Peyer's patch (tissue), 4 donors: ENCODE results near the gene TLR8.

ENCODE experiments used
- POLR2A ChIP-seq, 2 donors: fragments of 450-650 bp; IDR thresholded peaks; one replicate each; pipeline ENCODE4 v1.5.1; 2017; ENCODE audit warnings: antibody characterized with exemption in 2 of 2, mild to moderate bottlenecking in 2 of 2, moderate library complexity in 2 of 2
- TF ChIP-seq, protein P1 (sequence below), 6 experiments: fragments of 450-650 bp in 4 of 6; fragments of 200-600 bp in 2 of 6; sonication (generic) in 1 of 6; IDR thresholded peaks; one replicate each; pipeline ENCODE4 v1.5.1; 2017 to 2019; ENCODE audit warnings: antibody characterized with exemption in 6 of 6, mild to moderate bottlenecking in 3 of 6, moderate library complexity in 1 of 6

- TF ChIP-seq POLR2A (IDR thresholded peaks at IDR 0.05) = no peak
- TF ChIP-seq, protein P1, sequence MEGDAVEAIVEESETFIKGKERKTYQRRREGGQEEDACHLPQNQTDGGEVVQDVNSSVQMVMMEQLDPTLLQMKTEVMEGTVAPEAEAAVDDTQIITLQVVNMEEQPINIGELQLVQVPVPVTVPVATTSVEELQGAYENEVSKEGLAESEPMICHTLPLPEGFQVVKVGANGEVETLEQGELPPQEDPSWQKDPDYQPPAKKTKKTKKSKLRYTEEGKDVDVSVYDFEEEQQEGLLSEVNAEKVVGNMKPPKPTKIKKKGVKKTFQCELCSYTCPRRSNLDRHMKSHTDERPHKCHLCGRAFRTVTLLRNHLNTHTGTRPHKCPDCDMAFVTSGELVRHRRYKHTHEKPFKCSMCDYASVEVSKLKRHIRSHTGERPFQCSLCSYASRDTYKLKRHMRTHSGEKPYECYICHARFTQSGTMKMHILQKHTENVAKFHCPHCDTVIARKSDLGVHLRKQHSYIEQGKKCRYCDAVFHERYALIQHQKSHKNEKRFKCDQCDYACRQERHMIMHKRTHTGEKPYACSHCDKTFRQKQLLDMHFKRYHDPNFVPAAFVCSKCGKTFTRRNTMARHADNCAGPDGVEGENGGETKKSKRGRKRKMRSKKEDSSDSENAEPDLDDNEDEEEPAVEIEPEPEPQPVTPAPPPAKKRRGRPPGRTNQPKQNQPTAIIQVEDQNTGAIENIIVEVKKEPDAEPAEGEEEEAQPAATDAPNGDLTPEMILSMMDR (IDR thresholded peaks at IDR 0.05) = no peak
These were observed 39.7 kb upstream of the TLR8 start, which contains the start of gene TLR7 for GRCh38 chrX:12866451-12867377.
